Smooth muscle cell (in vitro differentiated cells): ENCODE measurements around the gene LMO2. TPM values are rescaled to one million over a fixed set of nuclear protein-coding genes. Genes with fewer than 3 reads are reported as not detected.
A peak's percentile ranks its signal among the peaks of the same experiment; 100 is the strongest.

ENCODE experiments used
- DNase-seq: peaks from one replicate; lab custom pipeline; 2025; ENCODE audit not compliant: unreplicated experiment; lab: John Stamatoyannopoulos, UW
- H2AFZ ChIP-seq: fragments of 200-600 bp; sonication (generic); 2 replicates; pipeline ENCODE4 v1.6.0; 2016; ENCODE audit warnings: antibody characterized with exemption, low read depth, mild to moderate bottlenecking
- H3F3A ChIP-seq: fragments of 200-600 bp; sonication (generic); 2 replicates; pipeline ENCODE4 v1.6.0; 2017; ENCODE audit warnings: antibody characterized with exemption, low read depth
- H3K27ac ChIP-seq: fragments of 200-600 bp; sonication (generic); 2 replicates; pipeline ENCODE4 v1.5.1; 2016; ENCODE audit warnings: low read depth, mild to moderate bottlenecking
- H3K27me3 ChIP-seq: fragments of 200-600 bp; sonication (generic); 2 replicates; pipeline ENCODE4 v1.6.1; 2016; ENCODE audit warnings: low read depth, mild to moderate bottlenecking
- H3K36me3 ChIP-seq: fragments of 200-600 bp; sonication (generic); 2 replicates; pipeline ENCODE4 v1.5.1; 2016; ENCODE audit warnings: low read depth
- H3K4me1 ChIP-seq: fragments of 200-600 bp; sonication (generic); 2 replicates; pipeline ENCODE4 v1.5.1; 2016; ENCODE audit warnings: low read depth
- H3K4me2 ChIP-seq: fragments of 200-600 bp; sonication (generic); 2 replicates; pipeline ENCODE4 v1.6.0; 2016; ENCODE audit warnings: mild to moderate bottlenecking
- H3K4me3 ChIP-seq: fragments of 200-600 bp; sonication (generic); 2 replicates; pipeline ENCODE4 v1.5.1; 2016; ENCODE audit warnings: mild to moderate bottlenecking
- H3K79me2 ChIP-seq: fragments of 200-600 bp; sonication (generic); 2 replicates; pipeline ENCODE4 v1.6.0; 2016; ENCODE audit warnings: low read depth, mild to moderate bottlenecking
- H3K9ac ChIP-seq: fragments of 200-600 bp; sonication (generic); 2 replicates; pipeline ENCODE4 v1.6.0; 2016; ENCODE audit warnings: low read depth
- H3K9me3 ChIP-seq: fragments of 200-600 bp; sonication (generic); replicated peaks from 2 replicates; pipeline ENCODE4 v1.5.1; 2016; ENCODE audit warnings: low read depth
- H4K20me1 ChIP-seq: fragments of 200-600 bp; sonication (generic); 2 replicates; pipeline ENCODE4 v1.6.0; 2016; ENCODE audit warnings: low read depth
- WGBS: methylation state at CpG from one replicate; pipeline ENCODE4 v1.1.7; 2016; ENCODE audit warnings: low lambda C conversion rate; 5-methylcytosine and 5-hydroxymethylcytosine counted together
- polyA plus RNA-seq: library from polyadenylated mRNA; unstranded; fragments of >200 nt; fragmentation: Nextera tagmentation; extraction: Ambion mirVana; gene quantifications from 2 replicates; pipeline ENCODE4 v1.2.1, GENCODE V29; 2016
- total RNA-seq: library from RNA; depleted of rRNA; stranded (reverse); fragments of >200 nt; gene quantifications from 2 replicates; pipeline ENCODE4 v1.2.3, GENCODE V29; 2014
- TF ChIP-seq, protein P1 (sequence below): fragments of 200-600 bp; sonication (generic); IDR thresholded peaks from 2 replicates; pipeline ENCODE4 v1.5.1; 2017; ENCODE audit warnings: borderline replicate concordance, mild to moderate bottlenecking, antibody characterized with exemption; ENCODE audit not compliant: insufficient read depth, poor library complexity, severe bottlenecking

The LMO2 gene
- total and polyA plus RNA-seq, 2 experiments from 2014 or later: 2.7 to 3.8 TPM

DNA sequence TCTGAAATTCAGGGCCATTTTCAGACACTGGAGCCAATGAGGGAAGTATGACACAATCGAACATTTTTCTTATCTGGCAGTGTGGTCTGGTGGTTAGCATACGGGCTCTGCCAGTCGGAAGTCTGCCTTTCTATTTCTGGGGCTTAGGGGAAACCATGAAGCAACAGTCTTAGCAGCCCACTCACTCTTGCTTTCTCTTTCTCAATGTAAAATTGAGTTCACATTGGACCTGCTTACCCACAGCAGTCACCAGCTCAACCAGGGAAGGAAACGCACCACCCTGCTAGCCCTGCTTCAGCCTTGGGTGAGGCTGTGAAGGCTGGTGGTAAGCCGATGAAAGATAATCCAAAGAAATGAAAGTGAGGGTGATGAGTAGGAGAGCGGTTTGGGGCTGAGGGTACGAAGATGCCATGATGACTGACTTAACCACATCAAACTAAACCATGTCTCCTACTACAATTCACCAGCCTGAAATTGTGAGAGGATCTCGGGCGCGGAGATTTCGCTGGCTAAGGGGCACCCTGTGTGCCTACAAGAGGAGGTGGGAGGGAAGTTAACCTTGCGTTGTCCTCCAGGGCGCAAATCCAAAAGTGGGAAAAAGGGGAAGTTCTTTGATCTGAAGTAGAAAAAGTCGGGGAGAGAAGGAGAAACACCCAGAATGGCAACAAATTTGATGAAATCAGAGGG, 2.0 kb upstream of the LMO2 start:
- no peak overlapping the region for H2AFZ ChIP-seq
- H3K9me3 ChIP-seq: no peaks in the 10 kb centered on the region
- 53% methylated on average over 14 of the region's 14 CpGs for WGBS
- H3K4me2 ChIP-seq: peak overlapping the region; percentile 30
- no peaks in the 10 kb centered on the region for H3F3A ChIP-seq
- no peaks in the 10 kb centered on the region for H3K79me2 ChIP-seq
- H3K4me3 ChIP-seq: no peak overlapping the region
- H3K27ac ChIP-seq: peak overlapping the region; percentile 9
- TF ChIP-seq, protein P1, sequence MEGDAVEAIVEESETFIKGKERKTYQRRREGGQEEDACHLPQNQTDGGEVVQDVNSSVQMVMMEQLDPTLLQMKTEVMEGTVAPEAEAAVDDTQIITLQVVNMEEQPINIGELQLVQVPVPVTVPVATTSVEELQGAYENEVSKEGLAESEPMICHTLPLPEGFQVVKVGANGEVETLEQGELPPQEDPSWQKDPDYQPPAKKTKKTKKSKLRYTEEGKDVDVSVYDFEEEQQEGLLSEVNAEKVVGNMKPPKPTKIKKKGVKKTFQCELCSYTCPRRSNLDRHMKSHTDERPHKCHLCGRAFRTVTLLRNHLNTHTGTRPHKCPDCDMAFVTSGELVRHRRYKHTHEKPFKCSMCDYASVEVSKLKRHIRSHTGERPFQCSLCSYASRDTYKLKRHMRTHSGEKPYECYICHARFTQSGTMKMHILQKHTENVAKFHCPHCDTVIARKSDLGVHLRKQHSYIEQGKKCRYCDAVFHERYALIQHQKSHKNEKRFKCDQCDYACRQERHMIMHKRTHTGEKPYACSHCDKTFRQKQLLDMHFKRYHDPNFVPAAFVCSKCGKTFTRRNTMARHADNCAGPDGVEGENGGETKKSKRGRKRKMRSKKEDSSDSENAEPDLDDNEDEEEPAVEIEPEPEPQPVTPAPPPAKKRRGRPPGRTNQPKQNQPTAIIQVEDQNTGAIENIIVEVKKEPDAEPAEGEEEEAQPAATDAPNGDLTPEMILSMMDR: no peak
- no peak overlapping the region for H3K9ac ChIP-seq
- H3K36me3 ChIP-seq: no peaks in the 10 kb centered on the region
- no peaks in the 10 kb centered on the region for H4K20me1 ChIP-seq
- peaks cover 21% of the 10 kb centered on the region for H3K4me1 ChIP-seq
- no peak for DNase-seq
- H3K27me3 ChIP-seq: no peaks in the 10 kb centered on the region

DNA sequence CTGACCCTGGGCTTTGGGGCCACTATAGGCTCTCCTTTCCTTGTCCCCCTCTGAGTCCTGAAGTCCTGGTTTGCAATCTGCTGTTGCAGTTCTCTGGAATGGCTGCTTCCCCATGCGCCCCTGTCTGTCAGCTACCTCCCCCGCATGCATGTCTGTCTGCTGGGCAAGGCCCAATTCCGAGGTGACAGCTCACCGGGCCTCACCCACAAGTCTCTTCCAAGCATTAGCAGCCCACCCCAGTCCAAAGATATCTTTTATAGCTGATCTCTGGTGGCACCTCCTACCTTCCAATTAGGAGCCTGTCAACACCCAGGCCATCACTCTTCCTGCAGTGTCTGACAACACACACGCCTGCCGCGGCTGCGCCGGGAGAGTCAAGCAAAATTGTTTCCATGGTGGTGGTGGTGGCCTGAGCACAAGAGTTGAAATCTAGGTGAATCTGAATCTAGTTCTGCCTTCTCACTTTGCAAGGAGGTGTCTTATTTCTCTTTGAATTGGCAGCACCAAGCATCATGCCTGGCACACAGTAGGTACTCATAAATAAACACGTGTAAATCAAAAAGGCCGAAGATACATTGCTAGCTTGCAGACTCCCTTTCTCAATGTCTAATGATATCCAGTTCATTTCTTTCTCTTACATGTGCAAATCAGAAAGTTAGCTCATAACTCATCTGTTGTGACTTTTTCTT, 1.2 kb upstream of the LMO2 start:
- Histone ChIP-seq H3K27me3 (no peaks in the 10 kb centered on the region), H3K4me3 (no peak overlapping the region), H4K20me1 (no peaks in the 10 kb centered on the region), H3K27ac (peak overlapping the region; percentile 9), H2AFZ (no peak overlapping the region), H3K4me2 (peak overlapping the region; percentile 30), H3K36me3 (no peaks in the 10 kb centered on the region), H3F3A (no peaks in the 10 kb centered on the region), H3K9me3 (no peaks in the 10 kb centered on the region), H3K79me2 (no peaks in the 10 kb centered on the region), H3K9ac (no peak overlapping the region), H3K4me1 (peaks cover 21% of the 10 kb centered on the region)
- WGBS: 61% methylated on average over 11 of the region's 11 CpGs
- DNase-seq: no peak
- TF ChIP-seq, protein P1: no peak

GRCh38 chr11:33889821-33890378, 2.0 kb downstream of the LMO2 start:
- DNase-seq: no peak
- Histone ChIP-seq H3K36me3 (no peaks in the 10 kb centered on the region), H3K4me3 (no peak overlapping the region), H3K27me3 (no peaks in the 10 kb centered on the region), H4K20me1 (no peaks in the 10 kb centered on the region), H3K27ac (no peak overlapping the region), H3K9me3 (no peaks in the 10 kb centered on the region), H3K79me2 (no peaks in the 10 kb centered on the region), H3F3A (no peaks in the 10 kb centered on the region), H3K4me2 (no peak overlapping the region), H3K4me1 (peaks cover 16% of the 10 kb centered on the region), H2AFZ (no peak overlapping the region), H3K9ac (no peak overlapping the region)
- TF ChIP-seq, protein P1: no peak
- WGBS: 98% methylated on average over 3 of the region's 3 CpGs
